K562 (cell line): ENCODE results near the gene NUTM1. TPM values are rescaled to one million over a fixed set of nuclear protein-coding genes. Genes with fewer than 3 reads are reported as not detected.

Experiments used
- AFF1 ChIP-seq, 2 experiments: fragments of 450-650 bp; IDR thresholded peaks; 2 replicates each; pipeline ENCODE4 v1.6.1; 2018; ENCODE audit warnings: mild to moderate bottlenecking in 2 of 2, low read depth in 1 of 2; ENCODE audit not compliant: partially characterized antibody in 2 of 2
- CLOCK ChIP-seq: fragments of 250-450 bp; sonication (Bioruptor Pico); IDR thresholded peaks from 2 replicates; pipeline ENCODE4 v1.4.0; 2020; ENCODE audit warnings: mild to moderate bottlenecking, moderate library complexity, borderline replicate concordance
- CREB3L1 ChIP-seq: fragments of 450-650 bp; IDR thresholded peaks from 2 replicates; pipeline ENCODE4 v1.6.1; 2014; ENCODE audit warnings: low read depth, mild to moderate bottlenecking, moderate library complexity, borderline replicate concordance
- ETV5 ChIP-seq: sonication (generic); formaldehyde crosslinking; IDR thresholded peaks from 2 replicates; pipeline ENCODE4 v1.4.0; 2020; ENCODE audit warnings: low read depth, mild to moderate bottlenecking, missing genetic modification reagents
- HDAC1 ChIP-seq, 2 experiments: fragments of 450-650 bp; IDR thresholded peaks; 2 replicates each; pipeline ENCODE4 v1.6.1; 2016 to 2017; ENCODE audit warnings: inconsistent platforms in 1 of 2, mild to moderate bottlenecking in 1 of 2, moderate library complexity in 1 of 2
- KDM1A ChIP-seq, 2 experiments: fragments of 450-650 bp; IDR thresholded peaks; 2 replicates each; pipeline ENCODE4 v1.6.1; 2016; ENCODE audit warnings: mild to moderate bottlenecking in 2 of 2
- MLLT1 ChIP-seq, 2 experiments: fragments of 450-650 bp; IDR thresholded peaks; 2 replicates each; pipeline ENCODE4 v1.6.1; 2016
- PTBP1 ChIP-seq: fragments of 200-400 bp; formaldehyde crosslinking; IDR thresholded peaks from 2 replicates; pipeline ENCODE4 v1.6.1; 2017; ENCODE audit warnings: low read depth, low read length
- TAL1 ChIP-seq: fragments of 450-650 bp; IDR thresholded peaks from 2 replicates; pipeline ENCODE4 v1.6.1; 2016; ENCODE audit warnings: mild to moderate bottlenecking
- U2AF2 ChIP-seq: fragments of 200-400 bp; formaldehyde crosslinking; optimal IDR thresholded peaks from 2 replicates; pipeline ENCODE3; 2017; ENCODE audit warnings: low read depth, mild to moderate bottlenecking, low read length
- ZNF395 ChIP-seq: fragments of 200-800 bp; sonication (Bioruptor generic); IDR thresholded peaks from 2 replicates; pipeline ENCODE4 v1.6.1; 2017; ENCODE audit warnings: missing genetic modification characterization, missing compliant biosample characterization
- ZNF511 ChIP-seq: sonication (generic); formaldehyde crosslinking; IDR thresholded peaks from 2 replicates; pipeline ENCODE4 v1.8.0; 2022; ENCODE audit warnings: mild to moderate bottlenecking, missing genetic modification reagents
- ZSCAN29 ChIP-seq: fragments of 450-650 bp; IDR thresholded peaks from 2 replicates; pipeline ENCODE4 v1.6.1; 2017
- polyA plus RNA-seq, 8 experiments: library from polyadenylated mRNA; depleted of rRNA in 4 of 8; stranded (reverse) in 5 of 8; unstranded in 3 of 8; fragments of >200 nt; fragmentation: Nextera tagmentation in 2 of 8; fragmentation: Illumina TruSeq in 1 of 8; extraction: Ambion mirVana in 2 of 8; extraction: Trizol in 1 of 8; gene quantifications; 2 replicates each; pipeline versions ENCODE4 v1.2.1 to v1.2.3, GENCODE V29; 2011 to 2014; ENCODE audit warnings: inconsistent platforms in 1 of 8, missing spikeins in 1 of 8
- total RNA-seq, 7 experiments: library from RNA; depleted of rRNA in 6 of 7; stranded (reverse); fragments of >200 nt in 6 of 7; fragmentation: Illumina TruSeq in 2 of 7; extraction: Trizol in 2 of 7; gene quantifications; 2 replicates each; pipeline versions ENCODE4 v1.2.1 to v1.2.3, GENCODE V29; 2011 to 2021; ENCODE audit warnings: low replicate concordance in 1 of 7

Gene NUTM1
- total and polyA plus RNA-seq, 9 of the 15 experiments (the other 6 are each of a cell fraction or from before 2014, with no cell fraction given): 0.01 to 0.05 (median 0.04) TPM; not detected in 4

GRCh38 chr15:34342737-34343575 is at the start of gene NUTM1, which contains the start of gene NOP10 (continued):
- TF ChIP-seq ZSCAN29 (no peak), HDAC1 (IDR thresholded peaks at IDR 0.05) (peak; percentile 10 to 94; a peak in 2 of 4 replicates), AFF1 (IDR thresholded peaks at IDR 0.05; ENCODE audit: low read depth in 1 of 2, partially characterized antibody in 2 of 2) (peak in 1 of 2 experiments; percentile 74), PTBP1 (peak; percentile 63; the same call in 1 of the 2 replicates), CLOCK (CRISPR knock-in tag) (peak; percentile 22; the same call in 1 of the 2 replicates), ZNF395 (CRISPR knock-in tag) (peak; percentile 60; the same call in 1 of the 2 replicates), TAL1 (no peak), ZNF511 (CRISPR knock-in tag) (peak; percentile 76; the same call in 1 of the 2 replicates), KDM1A (IDR thresholded peaks at IDR 0.05) (peak in 1 of 2 experiments; percentile 55; a peak in 2 of 4 replicates), ETV5 (CRISPR knock-in tag) (peak; percentile 97), MLLT1 (IDR thresholded peaks at IDR 0.05) (peak in 1 of 2 experiments; percentile 67; a peak in 1 of 4 replicates), CREB3L1 (peak; percentile 81; the same call in 1 of the 2 replicates), U2AF2 (no peak)
